HG02938 (cell line): ENCODE measurements around the gene SMARCE1.
"Not testable (repeated sequence)": the region's sequence is repeated elsewhere in the genome, so short reads cannot be mapped to it uniquely, and the experiment has no call there.

Source experiments
- ATAC-seq: cut with Tn5 transposase; IDR thresholded peaks from one replicate; pipeline ENCODE4 v1.9.1; 2021; ENCODE audit warnings: mild to moderate bottlenecking, moderate library complexity; ENCODE audit not compliant: unreplicated experiment

The SMARCE1 gene

DNA sequence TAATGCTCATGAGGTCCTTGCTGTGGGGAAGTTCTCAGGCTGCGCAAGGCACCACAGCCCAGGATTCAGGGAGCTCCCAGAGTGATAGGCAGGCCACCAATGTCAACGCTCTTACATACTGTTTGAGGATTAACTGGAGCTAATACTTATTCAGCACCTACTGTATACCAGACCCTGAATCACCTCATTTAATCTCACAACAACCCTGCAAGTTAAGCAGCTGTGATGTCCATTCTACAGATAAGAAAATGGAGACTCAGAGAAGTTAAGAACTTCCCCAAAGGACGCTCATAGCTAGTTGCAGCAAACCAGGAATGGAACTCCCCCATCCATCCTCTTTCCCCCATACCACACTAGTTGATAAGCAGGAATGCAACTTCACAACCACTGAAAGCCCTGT, 56.9 kb downstream of the SMARCE1 start:
- ATAC-seq, result no peak

DNA sequence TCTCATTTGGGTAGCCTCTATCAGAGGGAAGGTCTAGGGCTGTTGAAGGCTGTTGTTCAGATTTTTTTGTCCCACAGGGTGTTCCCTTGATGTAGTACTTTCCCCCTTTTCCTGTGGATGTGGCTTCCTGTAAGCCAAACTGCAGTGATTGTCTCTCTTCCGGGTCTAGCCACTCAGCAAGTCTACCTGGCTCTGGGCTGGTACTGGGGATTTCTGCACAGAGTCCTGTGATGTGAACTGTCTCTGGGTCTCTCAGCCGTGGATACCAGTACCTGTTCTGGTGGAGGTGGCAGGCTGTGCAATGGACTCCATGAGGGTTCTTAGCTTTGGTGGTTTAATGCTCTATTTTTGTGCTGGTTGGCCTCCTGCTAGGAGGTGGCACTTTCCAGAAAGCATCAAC, 59.1 kb downstream of the SMARCE1 start:
- ATAC-seq, result no peak

DNA sequence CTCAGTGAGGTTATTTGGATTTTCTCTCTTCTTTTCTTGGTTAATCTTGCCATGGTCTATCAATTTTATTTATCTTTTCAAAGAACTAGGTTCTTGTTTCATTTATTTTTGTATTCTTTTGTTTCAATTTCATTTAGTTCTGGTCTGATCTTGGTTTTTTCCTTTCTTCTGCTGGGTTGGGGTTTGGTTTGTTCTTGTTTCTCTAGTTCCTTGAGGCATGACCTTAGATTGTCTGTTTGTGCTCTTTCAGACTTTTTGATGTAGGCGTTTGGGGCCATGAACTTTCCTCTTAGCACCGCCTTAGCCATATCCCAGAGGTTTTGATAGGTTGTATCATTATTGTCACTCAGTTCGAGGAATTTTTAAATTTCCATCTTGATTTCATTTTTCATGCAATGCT, 61.4 kb downstream of the SMARCE1 start:
- not testable (repeated sequence) for ATAC-seq

DNA sequence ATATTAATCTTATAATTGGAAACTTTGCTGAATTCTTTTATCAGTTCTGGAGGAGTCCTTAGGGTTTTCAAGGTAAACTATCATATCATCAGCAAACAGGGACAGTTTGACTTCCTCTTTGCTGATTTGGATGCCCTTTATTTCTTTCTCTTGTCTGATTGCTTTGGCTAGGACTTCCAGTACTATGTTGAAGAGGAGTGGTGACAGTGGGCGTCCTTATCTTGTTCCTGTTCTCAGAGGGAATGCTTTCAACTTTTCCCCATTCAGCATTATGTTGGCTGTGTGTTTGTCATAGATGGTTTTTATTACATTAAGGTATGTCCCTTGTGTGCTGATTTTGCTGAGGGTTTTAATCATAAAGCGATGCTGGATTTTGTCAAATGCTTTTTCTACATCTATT, 62.7 kb downstream of the SMARCE1 start:
- ATAC-seq, result not testable (repeated sequence)

DNA sequence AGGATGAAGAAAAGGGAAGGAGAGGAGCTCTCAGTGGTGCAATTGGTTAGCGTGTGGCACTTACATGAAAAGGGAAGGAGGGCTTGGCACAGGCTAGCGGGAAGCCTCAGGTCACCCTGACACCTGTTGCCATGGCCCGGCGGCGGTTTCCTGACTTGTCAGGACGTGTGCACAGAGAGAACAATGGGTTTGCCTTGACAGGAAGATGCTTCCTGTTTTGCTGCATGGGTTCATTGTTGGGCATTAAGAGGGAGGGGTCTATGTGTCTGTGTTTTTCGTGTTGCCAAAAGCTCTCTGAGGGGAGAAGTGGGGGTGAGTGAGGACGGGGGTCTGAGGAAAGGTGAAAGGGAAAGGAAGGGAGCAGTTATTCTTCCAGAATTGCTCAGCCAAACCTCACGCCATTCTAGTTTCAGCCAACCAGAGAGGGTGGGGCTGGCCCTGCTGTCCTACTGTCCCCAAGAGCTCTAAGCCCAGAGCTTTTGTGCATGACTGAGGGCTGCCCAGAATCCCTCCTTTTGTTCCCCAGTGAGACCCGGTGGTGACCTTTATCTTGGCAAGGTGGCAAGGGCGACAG, 65.2 kb downstream of the SMARCE1 start:
- ATAC-seq, result peak; percentile 75

DNA sequence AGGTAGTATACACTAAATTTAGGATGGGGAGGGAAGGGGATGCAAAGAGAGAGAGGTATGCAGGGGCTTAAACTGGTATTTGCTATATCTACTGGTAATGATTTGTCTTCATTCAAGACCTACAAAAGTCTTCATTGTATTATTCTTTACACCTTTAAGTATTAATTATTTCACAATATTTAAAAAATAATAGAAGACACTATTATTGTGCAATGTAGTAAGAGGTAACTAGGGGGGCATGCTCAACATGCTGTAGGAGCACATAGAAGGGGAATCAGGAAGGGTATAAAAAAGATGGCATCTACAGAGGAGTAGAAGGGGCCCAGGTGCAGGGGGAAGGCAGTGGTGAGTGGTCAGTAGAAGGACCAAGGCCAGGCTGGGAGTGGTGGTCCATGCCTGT, 67.5 kb downstream of the SMARCE1 start:
- no peak for ATAC-seq

DNA sequence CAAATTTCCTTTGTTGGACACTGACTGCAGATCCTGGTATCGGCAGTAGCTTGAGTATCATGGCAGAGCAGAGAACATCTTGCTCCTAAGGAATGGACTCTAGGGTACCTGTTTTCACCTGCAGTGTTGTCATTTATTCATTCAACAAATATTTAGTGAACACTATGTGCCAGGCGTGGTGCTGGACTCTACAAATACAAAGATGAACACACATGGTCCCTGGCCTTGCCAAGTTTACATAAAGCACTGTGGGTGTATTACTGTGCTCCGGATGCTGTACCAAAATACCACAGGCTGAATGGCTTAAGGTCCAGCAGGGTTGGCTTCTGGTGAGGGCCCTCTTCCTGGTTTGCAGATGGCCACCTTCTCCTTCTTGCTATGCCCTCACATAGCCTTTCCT, 68.1 kb downstream of the SMARCE1 start:
- no peak for ATAC-seq

DNA sequence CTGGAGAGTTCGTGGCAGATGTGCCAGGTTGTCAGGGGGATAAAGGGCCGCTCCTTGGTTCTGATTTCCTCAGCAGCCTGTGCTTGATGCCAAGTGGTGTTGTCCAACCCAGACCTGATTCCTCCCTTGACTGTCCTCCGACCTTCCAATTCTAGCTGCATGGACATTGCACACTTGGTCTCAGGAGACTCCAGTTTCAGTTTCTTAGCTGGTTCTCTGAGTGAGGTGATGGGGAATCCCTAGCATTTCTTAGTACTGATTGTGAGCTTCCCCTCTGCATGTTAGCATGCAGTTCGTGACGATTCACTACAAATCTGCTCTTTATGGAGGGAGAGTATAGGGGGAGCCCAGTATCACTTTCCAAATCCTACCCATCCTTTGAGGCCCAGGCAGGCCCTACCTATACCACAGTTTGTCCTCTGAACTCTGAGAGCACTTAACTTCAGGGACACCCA, 70.0 kb downstream of the SMARCE1 start:
- peak; percentile 81 for ATAC-seq

DNA sequence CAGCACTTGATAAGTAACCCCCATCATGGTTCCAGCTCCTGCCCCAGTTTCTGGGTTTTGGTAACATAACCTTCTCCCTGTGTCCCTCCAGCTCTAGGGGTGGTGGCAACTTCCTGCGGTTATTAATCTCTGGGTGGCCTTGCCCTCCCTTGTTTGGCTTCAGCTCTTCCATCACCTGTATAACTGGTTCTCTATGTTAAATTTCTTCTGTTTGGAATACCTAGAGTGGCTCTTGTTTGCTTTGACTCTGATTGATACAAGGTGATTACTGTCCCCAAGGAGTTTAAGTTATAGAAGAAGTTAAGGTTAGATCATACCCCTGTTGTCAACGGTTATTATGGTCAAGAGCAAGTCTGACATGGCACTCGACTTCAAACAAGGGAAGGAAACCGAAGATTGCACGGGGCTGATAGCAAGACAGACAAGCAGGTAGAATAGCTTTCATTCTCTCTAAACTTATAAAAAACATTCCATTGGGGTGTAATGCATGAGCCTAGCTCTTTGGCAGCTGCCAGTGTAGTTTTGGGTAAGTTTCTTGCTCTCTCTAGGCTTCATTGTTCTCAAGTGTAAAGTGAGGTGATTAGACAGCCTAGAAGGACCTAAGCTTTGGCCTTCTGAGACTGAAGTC, 71.4 kb downstream of the SMARCE1 start:
- no peak for ATAC-seq
